Calu3 (cell line): Measurements from ENCODE around the gene GRID2. TPM values are rescaled to one million over a fixed set of nuclear protein-coding genes. Genes with fewer than 3 reads are reported as not detected.

Experiments used
- BruUV-seq: library from RNA; stranded (reverse); fragments of 400-500 nt; replicated peaks from 2 replicates; lab custom pipeline; 2021; lab: Mats Ljungman, UMichigan
- CTCF ChIA-PET: fragments of 300-600 bp; sonication (Branson Sonifier 250); formaldehyde crosslinking; loops from one replicate; lab custom pipeline; 2022; ENCODE audit warnings: antibody characterized with exemption; lab: Charles Lee
- DNase-seq: peaks from one replicate; pipeline ENCODE4 v3.0.0; 2022
- H3K27ac Mint-ChIP-seq: one replicate; pipeline ENCODE4 v1.8.0; 2022; ENCODE audit warnings: mixed read lengths; ENCODE audit not compliant: unreplicated experiment
- H3K27me3 Mint-ChIP-seq: one replicate; pipeline ENCODE4 v1.8.0; 2022; ENCODE audit warnings: mixed read lengths; ENCODE audit not compliant: unreplicated experiment
- H3K36me3 Mint-ChIP-seq: one replicate; pipeline ENCODE4 v1.8.0; 2022; ENCODE audit warnings: mild to moderate bottlenecking, moderate library complexity, mixed read lengths; ENCODE audit not compliant: insufficient read depth, unreplicated experiment
- H3K4me1 Mint-ChIP-seq: one replicate; pipeline ENCODE4 v1.8.0; 2022; ENCODE audit warnings: mild to moderate bottlenecking, low read depth, mixed read lengths; ENCODE audit not compliant: unreplicated experiment
- H3K4me3 Mint-ChIP-seq: one replicate; pipeline ENCODE4 v1.8.0; 2022; ENCODE audit warnings: mild to moderate bottlenecking, low read depth, moderate library complexity, mixed read lengths; ENCODE audit not compliant: unreplicated experiment
- H3K9me3 Mint-ChIP-seq: one replicate; pipeline ENCODE4 v1.8.0; 2022; ENCODE audit warnings: low read depth, mixed read lengths; ENCODE audit not compliant: unreplicated experiment
- CTCF ChIP-seq: fragments of 200-600 bp; IDR thresholded peaks from one replicate; pipeline ENCODE4 v1.8.0; 2022; ENCODE audit warnings: antibody characterized with exemption; ENCODE audit not compliant: unreplicated experiment
- intact Hi-C: fragments of 100-400 bp; cut with micrococcal nuclease; formaldehyde crosslinking; loops from one replicate; pipeline ENCODE4 v1.10.0; 2022; ENCODE audit not compliant: unreplicated experiment
- total RNA-seq: library from RNA; stranded (reverse); gene quantifications from 2 replicates; pipeline ENCODE4 v1.2.3, GENCODE V29; 2022

Gene GRID2
- total RNA-seq, 1 experiment from 2014 or later, result not detected

- H3K4me3 Mint-ChIP-seq, result no peak overlapping the region
- no peaks in the 10 kb centered on the region for H3K4me1 Mint-ChIP-seq
- no peak for TF ChIP-seq CTCF
- no peak overlapping the region for H3K27ac Mint-ChIP-seq
- CTCF ChIA-PET, result no interaction called here
- H3K27me3 Mint-ChIP-seq, result no peaks in the 10 kb centered on the region
- H3K36me3 Mint-ChIP-seq, result no peaks in the 10 kb centered on the region
- DNase-seq, result no peak
- peaks cover 3% of the 10 kb centered on the region for H3K9me3 Mint-ChIP-seq
- intact Hi-C loops, result no loop called here
- BruUV-seq, result no TSS peak
These were observed 216.0 kb downstream of the GRID2 start for GRCh38 chr4:92519727-92520126.

DNA sequence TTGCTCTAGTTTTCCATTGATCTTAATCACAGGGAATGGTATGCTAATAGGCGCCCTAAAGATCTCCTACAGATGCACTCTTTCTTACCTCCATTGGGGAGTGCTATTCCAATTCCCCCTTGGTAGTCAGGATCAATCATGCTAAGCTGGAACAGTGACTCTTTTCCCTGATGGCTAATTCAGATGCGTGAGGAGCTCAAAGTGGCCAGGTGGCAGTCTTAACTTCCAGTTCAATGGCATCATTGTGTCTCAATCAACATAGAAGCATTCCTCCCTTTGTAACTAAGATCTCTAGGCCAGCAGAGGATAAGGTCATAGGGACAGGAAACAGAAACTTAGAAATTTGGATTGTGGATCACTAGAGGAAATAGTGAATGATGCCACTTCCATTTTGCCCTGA, 216.8 kb downstream of the GRID2 start:
- no peak for TF ChIP-seq CTCF
- no peaks in the 10 kb centered on the region for H3K36me3 Mint-ChIP-seq
- DNase-seq, result no peak
- H3K4me1 Mint-ChIP-seq, result no peaks in the 10 kb centered on the region
- no TSS peak for BruUV-seq
- no peak overlapping the region for H3K4me3 Mint-ChIP-seq
- peaks cover 3% of the 10 kb centered on the region for H3K9me3 Mint-ChIP-seq
- CTCF ChIA-PET, result no interaction called here
- no peaks in the 10 kb centered on the region for H3K27me3 Mint-ChIP-seq
- no peak overlapping the region for H3K27ac Mint-ChIP-seq
- intact Hi-C loops, result no loop called here

DNA sequence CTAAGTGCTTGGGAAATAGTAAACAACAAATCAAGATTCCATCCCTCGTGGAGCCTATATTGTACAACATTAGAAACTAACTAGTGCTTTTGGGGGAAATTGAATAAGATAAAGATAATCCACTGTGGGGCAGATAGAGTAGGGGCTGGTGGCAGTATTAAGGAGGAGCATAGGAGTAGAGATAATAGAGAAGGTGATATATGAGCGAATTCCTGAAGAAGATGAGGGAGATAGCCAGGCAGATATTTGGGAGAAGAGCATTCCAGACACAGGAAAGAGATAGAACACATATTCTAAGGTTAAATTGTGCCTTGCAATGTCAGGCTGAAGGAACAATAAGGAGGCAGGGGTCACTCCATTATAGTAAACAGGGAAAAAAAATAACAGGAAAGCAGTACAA, 218.2 kb downstream of the GRID2 start:
- no peaks in the 10 kb centered on the region for H3K4me1 Mint-ChIP-seq
- BruUV-seq, result no TSS peak
- no peaks in the 10 kb centered on the region for H3K27me3 Mint-ChIP-seq
- no peak overlapping the region for H3K27ac Mint-ChIP-seq
- no peak for DNase-seq
- H3K9me3 Mint-ChIP-seq, result peaks cover 3% of the 10 kb centered on the region
- no peak overlapping the region for H3K4me3 Mint-ChIP-seq
- intact Hi-C loops, result no loop called here
- H3K36me3 Mint-ChIP-seq, result no peaks in the 10 kb centered on the region
- CTCF ChIA-PET, result no interaction called here
- no peak for TF ChIP-seq CTCF

DNA sequence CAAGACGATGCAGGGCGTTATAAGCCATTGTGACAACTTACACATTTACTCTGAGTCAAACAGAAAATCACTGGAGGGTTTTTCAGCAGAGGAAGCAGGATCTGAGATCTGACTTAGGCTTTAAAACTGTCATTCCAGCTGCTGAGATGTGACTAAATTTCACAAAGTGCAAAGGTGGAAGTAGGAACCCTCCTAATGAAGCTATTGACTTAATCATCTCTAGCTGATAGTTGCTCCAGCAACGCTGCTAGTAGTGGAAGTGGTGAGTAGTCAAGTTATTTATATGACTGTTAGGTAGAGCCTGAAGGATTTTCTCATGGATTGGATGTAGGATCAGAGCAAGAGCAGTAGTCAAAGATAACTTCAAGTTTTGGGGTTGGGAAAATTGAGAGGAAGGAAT, 218.6 kb downstream of the GRID2 start:
- no peak overlapping the region for H3K4me3 Mint-ChIP-seq
- H3K27ac Mint-ChIP-seq, result no peak overlapping the region
- H3K27me3 Mint-ChIP-seq, result no peaks in the 10 kb centered on the region
- BruUV-seq, result no TSS peak
- H3K4me1 Mint-ChIP-seq, result no peaks in the 10 kb centered on the region
- no peak for DNase-seq
- CTCF ChIA-PET, result no interaction called here
- H3K9me3 Mint-ChIP-seq, result peaks cover 3% of the 10 kb centered on the region
- intact Hi-C loops, result no loop called here
- TF ChIP-seq CTCF, result no peak
- H3K36me3 Mint-ChIP-seq, result no peaks in the 10 kb centered on the region
